Activated naive CD4-positive, alpha-beta T cell treated with anti-CD3 and anti-CD28 coated beads, Interleukin-2, amount 10 ng/mL, durations not matched to agents 5 hours and 36 hours (primary cell): ENCODE results near the gene HCFC1. TPM values are rescaled to one million over a fixed set of nuclear protein-coding genes. Genes with fewer than 3 reads are reported as not detected.

Experiments
- microRNA-seq: library from miRNA; unstranded; fragments of <30 nt; microRNA quantifications from one replicate; pipeline ENCODE4 v1.2.0, GENCODE V29; 2022; ENCODE audit warnings: borderline microRNAs expressed, borderline replicate concordance
- total RNA-seq, 2 experiments: library from RNA; stranded (reverse); gene quantifications; one replicate each; pipeline ENCODE4 v1.2.3, GENCODE V29; 2021

HCFC1 gene
- 10 to 100 TPM; 85.2 to 94.5 TPM for total RNA-seq

GRCh38 chrX:153971450-153972367 is at the start of gene HCFC1:
Gene HCFC1, minus strand, starts transcription at chrX:153971818. Its CDS starts 978 bp downstream, at chrX:153970840.

GRCh38 chrX:154019633-154020528 is 48.3 kb upstream of the HCFC1 start, which contains the start of gene IRAK1:
Gene IRAK1, minus strand, starts transcription at chrX:154019902. Its CDS starts 90 bp downstream, at chrX:154019812.

GRCh38 chrX:153972368-153973126 is 929 bp upstream of the HCFC1 start, which contains the start of gene TMEM187:
Gene TMEM187, plus strand, starts transcription at chrX:153972754. Its CDS starts 9,309 bp downstream, at chrX:153982063.

GRCh38 chrX:153944140-153944799 is 27.3 kb downstream of the HCFC1 start, which contains the start of gene RENBP:
Gene RENBP, minus strand, starts transcription at chrX:153944643. Its CDS starts 33 bp downstream, at chrX:153944610.

GRCh38 chrX:153934762-153935325 is 36.8 kb downstream of the HCFC1 start, which contains the start of gene NAA10:
Gene NAA10, minus strand, starts transcription at chrX:153935037. Its CDS starts 133 bp downstream, at chrX:153934904.

GRCh38 chrX:153925739-153926551 is 45.7 kb downstream of the HCFC1 start, which contains the start of gene ARHGAP4:
Gene ARHGAP4, minus strand, starts transcription at chrX:153926264. Its CDS starts 62 bp downstream, at chrX:153926202.

GRCh38 chrX:153903991-153904957 is 67.3 kb downstream of the HCFC1 start, which contains the start of gene AVPR2:
Gene AVPR2, plus strand, starts transcription at chrX:153904673. Its CDS starts 473 bp downstream, at chrX:153905146.

Small RNA genes lying within 50 kb of the gene (microRNA-seq; reads per million reads assigned to microRNA genes)
- gene MIR3202-1 (not detected), gene MIR3202-2 (not detected), gene MIR718 (not detected)

Other genes with a start within 250 kb of the HCFC1 start
- 100 to 1,000 TPM; 139 TPM for gene BCAP31, start 247.4 kb downstream of the HCFC1 start, total RNA-seq
- gene ABCD1, start 247.0 kb downstream of the HCFC1 start, total RNA-seq, result 10 to 100 TPM; 13.2 to 13.8 TPM
- under 1 TPM; 0.05 to 0.55 TPM for gene PLXNB3, start 207.6 kb downstream of the HCFC1 start, total RNA-seq
- gene SRPK3, start 190.8 kb downstream of the HCFC1 start, total RNA-seq, result not detected
- 10 to 100 TPM; 61.1 to 63.0 TPM for gene IDH3G, start 177.4 kb downstream of the HCFC1 start, total RNA-seq
- gene SSR4, start 177.2 kb downstream of the HCFC1 start, total RNA-seq, result 100 to 1,000 TPM; 227 to 246 TPM
- 1 to 10 TPM; 1.1 to 1.5 TPM for gene PDZD4, start 141.3 kb downstream of the HCFC1 start, total RNA-seq
- 1 to 10 TPM in 1 of 2 experiments, under 1 TPM in 1; 0.55 to 2.4 TPM for gene L1CAM, start 85.6 kb downstream of the HCFC1 start, total RNA-seq
- not detected for gene AVPR2, start 67.1 kb downstream of the HCFC1 start, total RNA-seq
- 100 to 1,000 TPM; 343 to 353 TPM for gene ARHGAP4, start 45.6 kb downstream of the HCFC1 start, total RNA-seq
- 10 to 100 TPM; 70.8 to 79.0 TPM for gene NAA10, start 36.8 kb downstream of the HCFC1 start, total RNA-seq
- 10 to 100 TPM; 27.1 to 28.6 TPM for gene RENBP, start 27.2 kb downstream of the HCFC1 start, total RNA-seq
- gene TMEM187, start 936 bp upstream of the HCFC1 start, total RNA-seq, result 10 to 100 TPM; 10.5 to 10.7 TPM
- gene IRAK1, start 48.1 kb upstream of the HCFC1 start, total RNA-seq, result 10 to 100 TPM; 97.9 to 99.2 TPM
- 10 to 100 TPM; 59.6 to 61.8 TPM for gene MECP2, start 125.9 kb upstream of the HCFC1 start, total RNA-seq
- gene OPN1LW, start 172.4 kb upstream of the HCFC1 start, total RNA-seq, result not detected
- gene OPN1MW, start 210.8 kb upstream of the HCFC1 start, total RNA-seq, result not detected
- not detected for gene OPN1MW2, start 247.9 kb upstream of the HCFC1 start, total RNA-seq